DND-41 (cell line): ENCODE data around the gene TTLL11.

Experiments
- EZH2 ChIP-seq: IDR thresholded peaks from 3 replicates; pipeline ENCODE4 v1.6.1; 2012; ENCODE audit warnings: borderline replicate concordance, low read depth, mild to moderate bottlenecking, moderate library complexity, low read length, inconsistent platforms; ENCODE audit not compliant: severe bottlenecking
- TF ChIP-seq, protein P1 (sequence below): IDR thresholded peaks from 2 replicates; pipeline ENCODE4 v1.5.1; 2012; ENCODE audit warnings: borderline replicate concordance, low read length, moderate library complexity, mild to moderate bottlenecking; ENCODE audit not compliant: poor library complexity, severe bottlenecking; ENCODE audit errors: extremely low read depth

DNA sequence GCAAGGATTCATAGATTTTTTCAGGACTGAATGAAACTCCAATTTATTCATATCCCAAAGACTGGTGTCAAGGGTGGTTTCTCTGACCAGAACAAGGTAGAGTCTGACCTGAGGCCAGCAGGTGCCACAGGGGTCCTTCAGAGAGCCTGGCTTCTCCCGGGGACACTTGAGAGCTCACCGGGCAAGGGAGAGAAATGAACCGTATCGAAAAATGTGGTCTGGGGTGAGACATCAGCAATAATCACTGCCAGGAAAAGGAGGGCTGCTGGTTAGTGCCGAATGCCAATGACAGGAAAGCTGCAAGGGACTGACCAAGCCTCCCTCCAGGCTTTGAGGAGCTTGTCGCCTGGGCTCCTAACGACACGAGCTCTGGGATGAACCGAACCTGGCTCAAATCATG lies 142.7 kb downstream of the TTLL11 start:
- TF ChIP-seq, protein P1, sequence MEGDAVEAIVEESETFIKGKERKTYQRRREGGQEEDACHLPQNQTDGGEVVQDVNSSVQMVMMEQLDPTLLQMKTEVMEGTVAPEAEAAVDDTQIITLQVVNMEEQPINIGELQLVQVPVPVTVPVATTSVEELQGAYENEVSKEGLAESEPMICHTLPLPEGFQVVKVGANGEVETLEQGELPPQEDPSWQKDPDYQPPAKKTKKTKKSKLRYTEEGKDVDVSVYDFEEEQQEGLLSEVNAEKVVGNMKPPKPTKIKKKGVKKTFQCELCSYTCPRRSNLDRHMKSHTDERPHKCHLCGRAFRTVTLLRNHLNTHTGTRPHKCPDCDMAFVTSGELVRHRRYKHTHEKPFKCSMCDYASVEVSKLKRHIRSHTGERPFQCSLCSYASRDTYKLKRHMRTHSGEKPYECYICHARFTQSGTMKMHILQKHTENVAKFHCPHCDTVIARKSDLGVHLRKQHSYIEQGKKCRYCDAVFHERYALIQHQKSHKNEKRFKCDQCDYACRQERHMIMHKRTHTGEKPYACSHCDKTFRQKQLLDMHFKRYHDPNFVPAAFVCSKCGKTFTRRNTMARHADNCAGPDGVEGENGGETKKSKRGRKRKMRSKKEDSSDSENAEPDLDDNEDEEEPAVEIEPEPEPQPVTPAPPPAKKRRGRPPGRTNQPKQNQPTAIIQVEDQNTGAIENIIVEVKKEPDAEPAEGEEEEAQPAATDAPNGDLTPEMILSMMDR, result no peak
- TF ChIP-seq EZH2, result no peak
